HFF-Myc (cell line): ENCODE results near the gene THOP1.
A peak's percentile ranks its signal among the peaks of the same experiment; 100 is the strongest.

Source experiments
- DNase-seq: peaks from one replicate; pipeline ENCODE4 v3.0.0-alpha.2; 2011; ENCODE audit warnings: low read depth; ENCODE audit errors: extremely low read depth
- H3K4me3 ChIP-seq: replicated peaks from 2 replicates; pipeline ENCODE4 v1.5.1; 2011; ENCODE audit warnings: low read depth, mild to moderate bottlenecking, control low read depth, low read length
- TF ChIP-seq, protein P1 (sequence below): IDR thresholded peaks from 2 replicates; pipeline ENCODE4 v1.5.1; 2012; ENCODE audit warnings: mild to moderate bottlenecking, low read depth, low read length, control low read depth; ENCODE audit errors: missing control alignments

The THOP1 gene

DNA sequence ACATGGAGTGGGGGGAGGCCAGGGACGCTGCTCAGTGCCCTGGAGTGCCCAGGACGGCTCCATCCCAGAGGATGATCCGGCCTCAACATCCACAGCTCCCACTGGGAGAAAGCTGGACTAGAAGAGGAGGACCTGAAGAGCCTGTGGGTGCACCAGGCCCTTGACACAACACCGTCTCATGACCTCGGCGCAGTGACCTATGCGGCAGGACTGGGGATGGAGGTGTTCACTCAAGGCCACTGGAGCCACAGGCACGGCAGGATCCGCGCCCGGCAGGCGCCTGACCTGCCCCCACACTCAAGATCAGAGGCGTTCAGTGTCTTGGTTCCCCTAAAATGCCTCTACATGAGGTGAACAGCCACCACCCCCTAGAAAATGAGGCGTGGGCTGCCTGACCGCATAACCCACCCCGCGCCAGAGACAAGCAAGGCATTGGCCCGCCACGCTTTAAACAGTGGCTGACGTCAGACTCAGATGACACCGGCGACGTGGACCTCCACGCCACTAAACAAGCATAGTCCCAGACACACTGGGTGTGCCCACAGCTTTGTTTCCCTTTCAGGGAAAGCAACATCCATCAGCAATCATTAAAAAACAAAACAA, 10.2 kb upstream of the THOP1 start:
- no peak for DNase-seq
- no peak overlapping the region for H3K4me3 ChIP-seq
- TF ChIP-seq, protein P1, sequence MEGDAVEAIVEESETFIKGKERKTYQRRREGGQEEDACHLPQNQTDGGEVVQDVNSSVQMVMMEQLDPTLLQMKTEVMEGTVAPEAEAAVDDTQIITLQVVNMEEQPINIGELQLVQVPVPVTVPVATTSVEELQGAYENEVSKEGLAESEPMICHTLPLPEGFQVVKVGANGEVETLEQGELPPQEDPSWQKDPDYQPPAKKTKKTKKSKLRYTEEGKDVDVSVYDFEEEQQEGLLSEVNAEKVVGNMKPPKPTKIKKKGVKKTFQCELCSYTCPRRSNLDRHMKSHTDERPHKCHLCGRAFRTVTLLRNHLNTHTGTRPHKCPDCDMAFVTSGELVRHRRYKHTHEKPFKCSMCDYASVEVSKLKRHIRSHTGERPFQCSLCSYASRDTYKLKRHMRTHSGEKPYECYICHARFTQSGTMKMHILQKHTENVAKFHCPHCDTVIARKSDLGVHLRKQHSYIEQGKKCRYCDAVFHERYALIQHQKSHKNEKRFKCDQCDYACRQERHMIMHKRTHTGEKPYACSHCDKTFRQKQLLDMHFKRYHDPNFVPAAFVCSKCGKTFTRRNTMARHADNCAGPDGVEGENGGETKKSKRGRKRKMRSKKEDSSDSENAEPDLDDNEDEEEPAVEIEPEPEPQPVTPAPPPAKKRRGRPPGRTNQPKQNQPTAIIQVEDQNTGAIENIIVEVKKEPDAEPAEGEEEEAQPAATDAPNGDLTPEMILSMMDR, result no peak

DNA sequence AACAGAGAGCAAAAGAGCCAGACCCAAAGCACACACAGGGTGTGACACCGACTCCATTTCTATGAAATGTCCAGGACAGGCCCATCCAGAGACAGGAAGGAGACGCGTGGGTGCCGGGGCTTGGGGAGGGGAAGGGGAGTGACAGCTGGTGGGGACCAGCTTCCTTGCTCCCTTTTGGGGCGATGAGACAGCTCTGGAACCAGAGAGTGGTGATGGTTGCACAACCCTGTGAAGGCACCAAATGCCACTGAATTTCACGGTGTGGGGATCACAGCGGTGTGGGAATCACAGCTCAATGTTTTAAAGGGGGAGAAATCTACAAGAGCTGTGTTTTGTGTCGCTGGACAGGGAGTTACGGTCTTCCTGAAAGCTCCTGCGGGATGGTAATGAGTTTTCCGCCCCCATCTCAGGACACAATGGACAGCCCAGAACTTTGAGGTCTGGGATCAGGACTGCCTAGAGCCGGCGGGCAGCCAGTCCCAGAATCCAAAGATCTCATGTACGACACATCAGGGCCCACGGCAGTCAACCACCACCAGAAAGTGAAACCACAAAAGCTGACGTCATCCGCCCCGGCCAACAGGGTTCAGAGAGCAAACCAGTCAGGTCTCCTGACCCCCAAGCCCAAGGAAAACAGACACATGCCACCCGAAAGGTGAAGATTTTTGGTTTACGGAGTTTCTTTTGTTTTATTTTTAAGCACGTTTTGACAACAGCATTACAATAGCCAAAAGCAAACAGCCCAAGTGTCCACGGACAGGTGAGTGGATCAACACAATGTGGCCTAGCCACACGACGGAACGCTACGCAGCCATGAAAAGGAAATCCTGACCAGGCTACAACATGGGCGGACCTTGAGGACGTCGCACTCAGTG, 9.5 kb upstream of the THOP1 start:
- TF ChIP-seq, protein P1, result no peak
- no peak overlapping the region for H3K4me3 ChIP-seq
- DNase-seq, result no peak

DNA sequence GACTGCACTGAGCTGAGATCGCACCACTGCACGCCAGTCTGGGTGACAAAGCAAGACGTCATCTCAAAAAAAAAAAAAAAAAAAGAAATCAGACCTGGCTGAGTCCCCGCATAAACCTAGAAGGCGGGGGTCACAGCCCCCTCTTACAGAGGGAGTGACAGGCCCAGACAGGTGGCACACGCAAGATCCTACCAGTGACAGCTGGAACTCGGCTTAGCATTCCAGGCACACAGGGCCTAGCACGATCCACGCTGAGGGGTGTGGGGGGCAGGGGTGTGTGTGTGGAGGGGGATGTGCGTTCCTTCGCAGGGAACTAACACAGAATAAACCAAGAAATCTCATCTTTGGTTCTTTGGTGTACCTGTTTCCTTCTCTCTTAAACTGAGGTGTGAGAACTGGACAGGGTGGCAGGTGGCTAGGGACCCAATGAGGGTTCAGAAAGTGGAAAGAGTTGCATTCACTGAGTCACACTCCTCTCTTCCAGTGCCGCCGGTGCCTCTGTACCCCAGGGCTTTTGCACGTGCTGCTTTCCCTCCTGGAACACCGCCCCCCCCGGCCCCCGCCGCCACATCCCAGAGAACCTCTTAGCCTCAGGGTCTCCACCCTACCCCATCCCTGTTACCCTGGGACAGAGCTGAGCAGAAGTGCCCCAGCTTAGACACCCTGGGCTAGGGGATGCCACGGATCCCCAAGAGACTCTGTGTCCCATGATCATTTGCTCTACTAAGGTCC, 7.2 kb upstream of the THOP1 start:
- no peak overlapping the region for H3K4me3 ChIP-seq
- DNase-seq, result no peak
- TF ChIP-seq, protein P1, result no peak

DNA sequence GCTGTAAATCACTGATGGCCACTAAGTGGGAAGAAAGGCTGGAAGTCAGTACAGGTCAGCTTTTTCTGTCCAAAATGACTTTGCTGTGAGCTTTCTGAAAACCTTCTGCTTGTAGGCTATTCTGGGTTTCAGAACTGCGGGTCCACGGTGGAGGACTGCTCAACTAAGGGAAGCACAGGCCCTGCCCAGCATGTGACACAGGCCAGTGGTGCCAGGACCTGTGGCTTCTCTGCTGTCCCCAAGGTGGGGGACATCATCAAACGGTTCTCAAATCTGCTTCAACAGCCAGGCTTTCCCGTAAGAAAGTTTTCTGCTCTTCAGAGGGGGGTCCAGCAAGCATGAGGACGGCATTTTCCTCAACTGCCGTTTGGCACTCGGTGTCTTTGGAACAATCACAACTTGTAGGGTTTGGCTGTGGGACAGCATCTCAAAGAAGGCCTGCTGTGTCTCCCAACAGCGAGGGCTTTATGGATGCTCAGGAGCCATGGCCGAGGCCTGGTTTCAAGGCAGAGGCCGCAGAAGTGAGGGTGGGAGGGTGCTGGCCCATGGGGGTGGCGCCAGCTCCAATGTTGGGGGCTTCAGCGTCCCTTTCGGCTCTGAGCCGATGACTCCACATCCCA, 6.1 kb upstream of the THOP1 start:
- no peak for DNase-seq
- H3K4me3 ChIP-seq, result no peak overlapping the region
- TF ChIP-seq, protein P1, result no peak

DNA sequence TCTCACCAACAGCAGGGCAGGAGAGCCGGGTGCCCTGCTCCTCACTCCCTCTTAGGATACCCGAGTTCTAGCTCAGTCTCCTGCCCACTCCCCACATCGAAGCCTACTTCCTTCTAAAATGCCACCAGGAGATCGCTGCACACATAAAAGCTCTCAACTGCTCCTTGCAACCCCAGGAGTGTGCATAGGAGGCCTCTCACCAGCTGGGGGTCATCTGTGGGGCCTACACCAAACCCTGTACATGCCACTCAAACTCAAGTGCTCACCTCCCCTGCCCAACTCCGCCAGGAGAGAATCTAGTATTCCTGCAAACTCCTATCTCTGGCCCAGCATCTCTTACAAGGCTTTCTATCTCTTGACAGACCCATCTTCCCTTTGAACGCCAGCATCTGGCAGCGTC, 5.0 kb upstream of the THOP1 start:
- H3K4me3 ChIP-seq, result peak overlapping the region; percentile 92
- no peak for DNase-seq
- TF ChIP-seq, protein P1, result no peak

DNA sequence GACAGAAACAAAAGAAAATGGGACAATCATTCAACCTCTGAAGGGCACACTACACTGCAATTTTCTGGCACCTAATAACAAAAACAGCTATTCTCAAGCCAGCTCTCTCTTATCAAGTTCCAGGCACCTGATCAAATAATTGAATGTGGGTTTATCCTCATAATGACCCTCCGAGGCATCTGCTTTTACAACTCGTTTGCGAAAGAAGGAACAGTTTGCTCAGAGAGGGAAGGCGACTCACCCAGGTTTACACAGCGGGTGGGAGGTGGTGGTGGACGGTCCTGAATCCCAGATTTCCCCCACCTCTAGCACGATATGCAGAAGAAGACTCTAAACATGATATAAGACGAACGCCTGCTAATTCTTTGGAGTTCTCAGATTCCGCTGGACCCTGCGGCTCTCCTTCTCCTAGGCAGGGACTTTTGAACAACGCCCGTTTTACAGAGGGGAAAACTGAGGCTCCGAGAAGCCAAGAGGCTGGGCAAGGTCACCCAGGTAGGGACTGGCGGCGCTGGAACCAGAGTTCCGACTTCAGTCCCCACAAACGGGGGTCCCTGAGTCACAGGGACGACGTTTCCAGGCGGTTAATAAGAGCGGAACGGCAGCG, 2.9 kb upstream of the THOP1 start:
- peak overlapping the region; percentile 92 for H3K4me3 ChIP-seq
- no peak for DNase-seq
- TF ChIP-seq, protein P1, result no peak
